NOMO-1 treated with DMSO at 0.1 percent for 48 hours (cell line): ENCODE measurements around the gene PPIP5K2.
"Not testable (repeated sequence)": the region's sequence is repeated elsewhere in the genome, so short reads cannot be mapped to it uniquely, and the experiment has no call there.

Experiments used
- DNase-seq: peaks from one replicate; lab custom pipeline; 2025; ENCODE audit not compliant: unreplicated experiment; lab: John Stamatoyannopoulos, UW

PPIP5K2 gene

DNA sequence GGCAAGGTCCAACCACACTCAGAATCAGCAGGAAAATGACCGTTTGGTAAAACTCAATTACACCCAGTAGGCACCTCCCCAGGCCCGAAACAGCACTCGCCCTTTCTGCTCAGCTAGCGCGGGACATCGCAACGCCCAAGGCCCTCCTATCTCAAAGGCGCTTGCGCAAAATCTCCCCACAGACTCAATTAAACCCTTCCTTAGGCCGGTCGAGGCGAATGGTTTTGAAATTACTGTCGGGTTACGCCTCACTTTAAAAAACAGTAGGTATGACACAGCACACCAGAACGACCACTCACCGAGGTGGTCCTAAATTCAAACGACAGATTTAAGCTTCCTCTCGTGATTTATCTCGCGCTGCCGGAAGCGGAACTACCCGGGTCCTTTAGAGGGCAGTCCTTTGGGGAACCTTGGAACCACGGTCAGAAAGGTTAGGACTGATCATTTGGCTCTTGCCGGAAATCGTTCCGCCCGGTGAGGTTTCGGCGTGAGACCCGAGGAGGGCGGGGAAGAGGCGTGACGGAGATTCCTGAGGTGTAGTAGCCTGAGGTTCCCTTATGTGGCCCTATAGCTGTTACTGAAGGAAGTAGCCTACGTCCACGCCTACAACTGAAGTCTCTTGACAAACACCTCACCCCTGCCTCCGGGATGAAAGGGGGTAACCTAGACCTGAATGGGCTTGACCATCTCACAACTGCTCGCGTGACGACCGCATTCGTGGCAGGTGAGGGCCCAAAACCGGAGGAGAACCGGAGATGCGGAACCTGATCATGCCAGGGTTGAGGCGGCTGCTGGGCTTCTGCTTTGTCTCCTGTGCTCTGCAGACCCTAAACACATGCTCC, at the start of gene PPIP5K2, which contains the start of gene GIN1:
TSS of gene PPIP5K2 (plus strand) at position 537 of the 842 bp plus-strand sequence. CDS start 9,289 bp downstream, outside the sequence.
TSS of gene GIN1 (minus strand) at position 374 of the 842 bp plus-strand sequence. CDS start 11,431 bp downstream, outside the sequence.
- DNase-seq, result peak; percentile 99

GRCh38 chr5:103073500-103073899, 46.6 kb upstream of the PPIP5K2 start:
- DNase-seq, result not testable (repeated sequence)

DNA sequence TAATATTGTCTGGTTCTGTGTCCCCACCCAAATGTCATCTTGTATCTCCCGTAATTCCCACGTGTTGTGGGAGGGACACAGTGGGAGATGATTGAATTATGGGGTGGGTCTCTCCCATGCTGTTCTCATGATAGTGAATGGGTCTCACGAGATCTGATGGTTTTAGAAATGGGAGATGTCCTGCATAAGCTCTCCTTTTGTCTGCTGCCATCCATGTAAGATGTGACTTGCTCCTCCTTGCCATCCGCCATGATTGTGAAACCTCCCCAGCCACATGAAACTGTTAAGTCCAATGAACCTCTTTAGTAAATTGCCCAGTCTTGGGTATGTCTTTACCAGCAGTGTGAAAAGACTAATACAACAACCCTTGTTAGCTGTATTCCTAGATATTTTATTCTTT, 44.7 kb upstream of the PPIP5K2 start:
- no peak for DNase-seq

GRCh38 chr5:103079796-103080195, 40.3 kb upstream of the PPIP5K2 start:
- DNase-seq, result no peak

- no peak for DNase-seq
These were observed 33.6 kb upstream of the PPIP5K2 start for GRCh38 chr5:103086547-103086946.

DNA sequence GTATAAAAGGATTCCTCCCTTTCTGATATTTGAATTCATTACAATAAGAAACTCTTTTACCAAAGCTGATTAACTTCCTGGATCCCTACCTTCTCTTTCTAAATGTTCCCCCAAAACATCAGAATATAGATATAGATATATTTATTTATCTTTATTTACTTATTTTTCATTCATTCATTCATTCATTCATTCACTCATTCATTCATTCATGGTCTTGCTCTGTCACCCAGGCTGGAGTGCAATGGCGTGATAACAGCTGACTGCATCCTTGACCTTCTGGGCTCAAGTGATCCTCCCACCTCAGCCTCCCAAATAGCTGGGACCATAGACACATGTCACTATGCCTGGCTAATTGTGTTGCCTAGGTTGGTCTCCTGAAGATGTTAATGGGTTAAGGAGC, 30.8 kb upstream of the PPIP5K2 start:
- no peak for DNase-seq

DNA sequence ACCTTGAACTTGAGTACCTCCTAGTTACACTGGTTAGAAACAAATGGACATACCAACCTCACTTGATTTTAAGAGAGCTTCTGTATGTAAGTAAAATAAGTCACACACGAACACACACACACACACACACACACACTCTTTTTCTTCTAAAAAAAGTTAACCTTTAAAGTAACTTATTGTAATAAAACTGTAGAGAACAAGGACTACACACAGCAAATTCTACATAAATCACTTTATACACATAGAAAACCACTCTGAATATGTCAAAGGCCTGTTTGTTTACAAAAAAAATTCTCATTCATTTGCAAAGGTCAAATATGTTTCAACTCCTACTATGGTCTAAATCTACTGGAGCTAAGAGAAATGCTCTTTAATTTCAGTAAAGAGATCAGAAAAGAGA, 29.3 kb upstream of the PPIP5K2 start:
- no peak for DNase-seq

DNA sequence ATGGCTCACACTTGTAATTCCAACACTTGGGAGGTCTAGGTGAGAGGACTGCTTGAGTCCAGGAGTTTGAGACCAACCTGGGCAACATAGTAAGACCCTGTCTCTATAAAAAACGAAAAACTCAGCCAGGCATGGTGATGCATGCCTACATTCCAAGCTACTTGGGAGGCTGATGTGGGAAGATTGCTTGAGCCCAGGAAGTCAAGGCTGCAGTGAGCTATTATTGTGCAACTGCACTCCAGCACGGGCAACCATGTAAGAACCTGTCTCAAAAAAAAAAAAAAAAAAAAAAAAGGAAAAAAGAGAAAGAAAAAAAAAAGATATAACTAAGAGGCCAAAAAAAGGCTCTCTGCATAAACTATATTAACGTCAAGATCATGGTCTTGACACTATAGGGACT, 27.4 kb upstream of the PPIP5K2 start:
- DNase-seq, result no peak

DNA sequence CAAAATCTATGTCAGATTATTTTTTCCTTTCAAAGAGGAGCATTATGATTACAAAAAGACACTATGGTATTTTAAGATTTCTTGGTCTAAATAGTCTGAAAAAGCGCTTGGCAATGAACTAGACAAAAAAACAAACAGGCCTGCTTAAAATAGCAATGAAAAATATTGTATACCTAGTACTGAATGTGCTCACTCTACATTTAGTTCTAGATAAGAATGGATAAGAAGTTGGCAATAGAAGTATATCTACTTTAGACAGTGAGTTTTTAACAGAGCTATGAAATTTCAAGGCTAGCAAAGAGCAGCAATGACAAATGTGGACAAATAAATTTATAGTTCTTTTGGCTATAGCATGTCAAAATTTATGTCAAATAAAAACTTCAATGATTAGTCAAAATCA, 26.4 kb upstream of the PPIP5K2 start:
- no peak for DNase-seq

- no peak for DNase-seq
These were observed 25.4 kb upstream of the PPIP5K2 start for GRCh38 chr5:103094737-103095136.

- DNase-seq, result no peak
These were observed 21.1 kb upstream of the PPIP5K2 start for GRCh38 chr5:103098993-103099392.

GRCh38 chr5:103101079-103101750, 18.9 kb upstream of the PPIP5K2 start:
- DNase-seq, result no peak

GRCh38 chr5:103102234-103102633, 17.9 kb upstream of the PPIP5K2 start:
- DNase-seq, result no peak

DNA sequence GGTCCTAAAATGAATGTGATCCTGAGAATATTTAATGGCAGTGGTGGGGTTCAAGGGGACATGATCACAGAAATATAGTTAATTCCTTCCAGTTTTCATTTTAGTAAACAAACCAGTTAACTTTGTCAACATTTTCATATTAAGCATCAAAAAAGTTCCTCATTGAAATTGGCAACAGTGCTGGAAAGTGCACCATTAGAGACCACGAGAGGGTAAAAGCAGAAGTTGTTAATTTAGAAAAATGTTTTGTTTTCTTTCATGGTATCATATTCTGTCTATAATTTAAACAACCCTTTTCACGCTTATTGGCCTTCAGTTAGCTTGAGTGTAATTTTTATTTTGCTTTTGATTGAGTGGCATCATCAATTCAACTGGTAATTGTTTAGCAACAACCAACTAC, 12.0 kb upstream of the PPIP5K2 start:
- DNase-seq, result peak; percentile 23

- DNase-seq, result no peak
These were observed 10.8 kb upstream of the PPIP5K2 start for GRCh38 chr5:103109277-103109676.

GRCh38 chr5:103110403-103110802, 9.7 kb upstream of the PPIP5K2 start:
- no peak for DNase-seq

- peak; percentile 75 for DNase-seq
These were observed 8.6 kb upstream of the PPIP5K2 start for GRCh38 chr5:103111468-103111867.

GRCh38 chr5:103112910-103113309, 7.2 kb upstream of the PPIP5K2 start:
- no peak for DNase-seq

DNA sequence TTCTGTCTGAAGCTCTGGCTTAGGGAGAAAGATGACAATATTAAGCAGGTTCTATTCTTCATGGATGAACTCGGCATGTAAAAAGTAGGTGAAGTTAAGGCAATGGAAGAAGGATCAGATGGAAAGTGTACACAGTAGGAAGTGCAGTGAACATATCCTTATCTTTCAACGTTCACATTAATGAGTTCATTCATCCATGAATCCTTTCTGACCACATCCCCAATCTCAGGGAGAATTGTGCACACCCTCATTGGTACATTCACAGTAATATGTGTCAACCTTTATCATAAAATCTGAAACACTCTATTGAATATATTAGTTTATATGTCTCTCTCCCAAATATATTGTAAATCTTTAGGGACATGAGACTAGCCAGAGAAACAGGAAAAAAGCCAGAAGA, 5.7 kb upstream of the PPIP5K2 start:
- no peak for DNase-seq

DNA sequence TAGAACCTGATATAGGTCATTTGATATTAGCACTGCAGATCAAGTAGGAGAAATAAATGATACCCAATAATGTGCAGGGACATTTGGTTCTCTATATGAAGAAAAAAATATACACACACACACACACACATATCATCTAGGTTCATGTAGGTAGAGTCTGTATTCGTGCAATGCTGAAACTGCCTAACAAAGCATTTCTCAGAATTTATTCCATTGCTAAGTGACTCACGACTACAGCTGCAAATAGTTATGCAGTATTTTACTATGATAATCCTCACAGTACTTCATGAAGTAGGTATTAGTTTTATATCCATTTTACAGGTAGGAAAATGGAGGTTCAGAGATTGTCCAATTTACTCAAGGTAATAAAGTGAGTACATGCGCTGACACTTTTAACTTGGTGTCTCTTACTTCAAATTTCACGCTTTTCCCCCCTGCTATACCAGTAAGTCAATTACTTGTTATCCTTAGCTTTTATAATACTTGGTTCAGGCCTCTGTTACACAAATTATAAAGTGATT, 2.6 kb upstream of the PPIP5K2 start:
- DNase-seq, result no peak

- DNase-seq, result peak; percentile 49
These were observed 884 bp upstream of the PPIP5K2 start for GRCh38 chr5:103119070-103119764.
